ENCODE results near the gene ABCC6.
"Not testable (repeated sequence)": the region's sequence is repeated elsewhere in the genome, so short reads cannot be mapped to it uniquely, and the experiment has no call there.

Gene ABCC6
- 0.13 to 5.3 (median 0.73) reads per million in 17 experiments for total RNA-seq

GRCh38 chr16:16222850-16223661 lies at the start of gene ABCC6:
Gene ABCC6, minus strand, starts transcription at chr16:16223494. Its CDS starts 60 bp downstream, at chr16:16223434.
- not testable (repeated sequence) for DNase-seq

- not testable (repeated sequence) for DNase-seq
These were observed 49.4 kb upstream of the ABCC6 start for GRCh38 chr16:16272573-16273221.

- not testable (repeated sequence) for DNase-seq
These were observed 48.4 kb upstream of the ABCC6 start for GRCh38 chr16:16271658-16272057.

- not testable (repeated sequence) for DNase-seq
These were observed 45.0 kb upstream of the ABCC6 start for GRCh38 chr16:16268185-16268808.

GRCh38 chr16:16267708-16268107 lies 44.4 kb upstream of the ABCC6 start:
- not testable (repeated sequence) for DNase-seq

GRCh38 chr16:16265044-16265443 lies 41.8 kb upstream of the ABCC6 start:
- peak in 3 of 4 experiments; percentile 0 to 17 (median 6) for DNase-seq

- DNase-seq = not testable (repeated sequence)
These were observed 40.7 kb upstream of the ABCC6 start for GRCh38 chr16:16263947-16264346.

GRCh38 chr16:16262954-16263555 lies 39.8 kb upstream of the ABCC6 start:
- DNase-seq = not testable (repeated sequence)

- not testable (repeated sequence) for DNase-seq
These were observed 36.7 kb upstream of the ABCC6 start for GRCh38 chr16:16259971-16260370.

GRCh38 chr16:16258822-16259221 lies 35.5 kb upstream of the ABCC6 start:
- DNase-seq = not testable (repeated sequence)

GRCh38 chr16:16257301-16257923 lies 34.1 kb upstream of the ABCC6 start:
- not testable (repeated sequence) for DNase-seq

GRCh38 chr16:16252377-16252776 lies 29.1 kb upstream of the ABCC6 start:
- DNase-seq = not testable (repeated sequence)

- peak in 3 of 4 experiments; percentile 0 to 17 (median 13) for DNase-seq
These were observed 26.5 kb upstream of the ABCC6 start for GRCh38 chr16:16249621-16250330.

- not testable (repeated sequence) for DNase-seq
These were observed 24.1 kb upstream of the ABCC6 start for GRCh38 chr16:16247439-16247838.

GRCh38 chr16:16246578-16247262 lies 23.4 kb upstream of the ABCC6 start:
- not testable (repeated sequence) for DNase-seq

GRCh38 chr16:16243886-16244285 lies 20.6 kb upstream of the ABCC6 start:
- not testable (repeated sequence) for DNase-seq

- not testable (repeated sequence) for DNase-seq
These were observed 17.4 kb upstream of the ABCC6 start for GRCh38 chr16:16240667-16241066.

GRCh38 chr16:16237738-16238137 lies 14.4 kb upstream of the ABCC6 start:
- DNase-seq = not testable (repeated sequence)

- not testable (repeated sequence) for DNase-seq
These were observed 13.8 kb upstream of the ABCC6 start for GRCh38 chr16:16237071-16237470.

GRCh38 chr16:16232692-16233061 lies 9.4 kb upstream of the ABCC6 start:
- not testable (repeated sequence) for DNase-seq

Measured in suppressor macrophage (primary cell).